Uterus (tissue), 2 donors: Measurements from ENCODE around the gene KCNT2.

ENCODE experiments used
- CTCF ChIP-seq, 4 experiments: fragments of 200-600 bp in 2 of 4; fragments of 450-650 bp in 2 of 4; sonication (generic) in 2 of 4; IDR thresholded peaks; one replicate each; pipeline ENCODE4 v1.5.1; 2016 to 2019; ENCODE audit warnings: antibody characterized with exemption in 4 of 4, mild to moderate bottlenecking in 2 of 4, moderate library complexity in 1 of 4
- POLR2A ChIP-seq, 2 donors: fragments of 450-650 bp; IDR thresholded peaks; one replicate each; pipeline ENCODE4 v1.6.1; 2016; ENCODE audit warnings: antibody characterized with exemption in 2 of 2, mild to moderate bottlenecking in 1 of 2, moderate library complexity in 1 of 2

GRCh38 chr1:196193896-196194559 is 414.2 kb downstream of the KCNT2 start:
- no peak for TF ChIP-seq CTCF (IDR thresholded peaks at IDR 0.05)
- no peak for TF ChIP-seq POLR2A (IDR thresholded peaks at IDR 0.05)
